HG03520 (cell line): ENCODE measurements around the gene HOMER1.

Experiments
- ATAC-seq: cut with Tn5 transposase; IDR thresholded peaks from one replicate; pipeline ENCODE4 v1.9.1; 2021; ENCODE audit warnings: mild to moderate bottlenecking, moderate library complexity; ENCODE audit not compliant: unreplicated experiment

HOMER1 gene

GRCh38 chr5:79329453-79329852 lies 184.5 kb downstream of the HOMER1 start:
- ATAC-seq = no peak
